ENCODE data around the gene LRRC37B. TPM values are rescaled to one million over a fixed set of nuclear protein-coding genes. Genes with fewer than 3 reads are reported as not detected.
A peak's percentile ranks its signal among the peaks of the same experiment; 100 is the strongest.

Gene LRRC37B
- total and polyA plus RNA-seq, 2 of the 13 experiments (the other 11 are each of a cell fraction or from before 2014, with no cell fraction given) = 8.7 to 8.8 TPM

- TF ChIP-seq HNF1A (IDR thresholded peaks at IDR 0.05; ENCODE audit: low read depth) (no peak), HNF1A (CRISPR knock-in tag; IDR thresholded peaks at IDR 0.05; ENCODE audit: borderline replicate concordance) (no peak), ZNF616 (CRISPR knock-in tag; IDR thresholded peaks at IDR 0.05; ENCODE audit: low read depth) (peak; percentile 38; the same call in 1 of the 2 replicates), SAFB2 (CRISPR knock-in tag; IDR thresholded peaks at IDR 0.05; ENCODE audit: borderline replicate concordance, low read depth) (no peak), PAWR (CRISPR knock-in tag; IDR thresholded peaks at IDR 0.05; ENCODE audit: borderline replicate concordance) (no peak), SCMH1 (CRISPR knock-in tag; IDR thresholded peaks at IDR 0.05; ENCODE audit: borderline replicate concordance) (no peak), RBFOX2 (IDR thresholded peaks at IDR 0.05; ENCODE audit: low read depth, low read length) (peak; percentile 35; the same call in 1 of the 2 replicates), RAD21 (CRISPR knock-in tag; IDR thresholded peaks at IDR 0.05) (no peak), SPEN (CRISPR knock-in tag; IDR thresholded peaks at IDR 0.05; ENCODE audit: low read depth) (0 out of 2 replicates have a peak, but pooled peaks have one; percentile 8), E2F1 (CRISPR knock-in tag; IDR thresholded peaks at IDR 0.05) (no peak), ZNF331 (CRISPR knock-in tag; IDR thresholded peaks at IDR 0.05) (no peak), DMAP1 (CRISPR knock-in tag; IDR thresholded peaks at IDR 0.05) (peak; percentile 15; the same call in 1 of the 2 replicates), MBD4 (IDR thresholded peaks at IDR 0.05; ENCODE audit: borderline replicate concordance, low read length) (no peak), PCBP2 (optimal IDR thresholded peaks at IDR 0.05; ENCODE audit: low read depth, low read length, poor library complexity, severe bottlenecking) (no peak), YEATS4 (CRISPR knock-in tag; IDR thresholded peaks at IDR 0.05; ENCODE audit: borderline replicate concordance) (0 out of 2 replicates have a peak, but pooled peaks have one; percentile 0), ZNF281 (CRISPR knock-in tag; IDR thresholded peaks at IDR 0.05; ENCODE audit: borderline replicate concordance) (peak; percentile 21; the same call in 1 of the 2 replicates), ZNF512B (CRISPR knock-in tag; IDR thresholded peaks at IDR 0.05; ENCODE audit: borderline replicate concordance) (no peak), PHF8 (CRISPR knock-in tag; IDR thresholded peaks at IDR 0.05) (peak; percentile 33; the same call in 1 of the 2 replicates)
These were observed 498 bp downstream of the LRRC37B start (continued) for GRCh38 chr17:32007463-32008298.

Data from HepG2 (cell line).